Measurements from ENCODE around the gene BRMS1L.
"Not testable (repeated sequence)": the region's sequence is repeated elsewhere in the genome, so short reads cannot be mapped to it uniquely, and the experiment has no call there.

Gene BRMS1L, protein sequence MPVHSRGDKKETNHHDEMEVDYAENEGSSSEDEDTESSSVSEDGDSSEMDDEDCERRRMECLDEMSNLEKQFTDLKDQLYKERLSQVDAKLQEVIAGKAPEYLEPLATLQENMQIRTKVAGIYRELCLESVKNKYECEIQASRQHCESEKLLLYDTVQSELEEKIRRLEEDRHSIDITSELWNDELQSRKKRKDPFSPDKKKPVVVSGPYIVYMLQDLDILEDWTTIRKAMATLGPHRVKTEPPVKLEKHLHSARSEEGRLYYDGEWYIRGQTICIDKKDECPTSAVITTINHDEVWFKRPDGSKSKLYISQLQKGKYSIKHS

DNA sequence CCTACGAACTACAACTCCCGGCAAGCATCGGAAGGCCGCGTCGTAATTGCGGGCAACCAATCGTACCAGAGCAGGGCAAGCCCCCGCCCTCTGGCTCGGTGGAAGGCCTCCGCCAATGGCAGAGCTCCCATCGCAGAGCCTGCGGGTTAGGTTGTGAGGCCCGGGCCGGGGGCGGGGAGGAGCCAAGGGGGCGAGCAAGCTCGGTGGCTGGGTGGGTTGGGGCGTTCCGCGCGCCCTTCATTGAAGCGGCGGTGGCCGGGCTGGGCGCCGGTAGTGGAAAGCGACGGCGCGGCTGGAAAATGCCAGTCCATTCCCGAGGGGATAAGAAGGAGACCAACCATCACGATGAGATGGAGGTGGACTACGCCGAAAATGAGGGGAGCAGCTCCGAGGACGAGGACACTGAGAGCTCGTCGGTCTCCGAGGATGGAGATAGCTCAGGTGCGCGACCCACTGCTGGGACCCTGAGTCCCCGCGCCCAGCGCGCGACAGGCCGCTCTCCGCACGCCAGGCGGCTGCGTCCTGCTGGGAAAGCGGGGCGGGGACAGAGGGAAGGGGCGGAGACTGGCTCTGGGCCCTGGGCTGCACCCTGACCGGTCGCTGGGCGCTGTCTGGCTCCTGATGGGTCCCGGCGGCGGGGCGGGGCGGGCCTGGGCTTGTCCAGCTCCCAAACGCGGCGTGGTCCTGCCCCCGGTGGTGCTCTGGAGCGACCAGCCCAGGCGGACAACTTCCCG is at the start of gene BRMS1L:
Gene BRMS1L, plus strand, starts transcription at position 121 of the 734 bp plus-strand sequence. Its CDS starts 179 bp downstream, at position 300.
- peak; percentile 98 for DNase-seq (ENCODE audit: low spot score)

DNA sequence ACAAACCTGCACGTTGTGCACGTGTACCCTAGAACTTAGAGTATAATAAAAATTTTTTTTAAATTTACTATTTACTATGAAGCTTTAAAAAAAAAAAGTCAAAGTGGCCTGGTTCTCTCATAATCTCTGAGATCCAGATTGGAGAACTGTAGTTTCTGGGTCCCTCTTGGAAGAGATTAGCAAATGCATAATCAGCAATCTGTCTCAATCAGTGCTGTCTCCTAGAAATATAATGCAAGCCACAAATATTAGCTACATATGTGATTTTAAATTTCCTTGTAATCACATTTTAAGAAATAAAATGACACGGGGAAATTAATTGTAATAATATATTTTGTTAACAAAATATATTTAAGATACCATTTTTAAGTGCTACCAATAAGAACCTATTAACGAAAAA is 49.3 kb upstream of the BRMS1L start:
- no peak for DNase-seq (ENCODE audit: low spot score)

DNA sequence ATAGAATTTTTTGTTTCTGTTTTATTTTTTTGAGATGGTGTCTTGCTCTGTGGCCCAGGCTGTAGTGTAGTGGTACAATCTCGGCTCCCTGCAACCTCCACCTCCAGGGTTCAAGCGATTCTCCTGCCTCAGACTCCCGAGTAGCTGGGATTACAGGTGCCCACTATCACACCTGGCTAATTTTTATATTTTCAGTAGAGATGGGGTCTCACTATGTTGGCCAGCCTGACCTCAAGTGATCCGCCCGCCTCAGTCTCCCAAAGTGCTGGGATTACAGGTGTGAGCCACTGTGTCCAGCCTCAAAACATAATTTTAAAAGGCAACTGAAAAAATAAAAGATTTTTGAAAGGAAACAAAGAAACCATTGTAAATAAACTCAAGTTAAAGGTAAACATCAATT is 48.6 kb upstream of the BRMS1L start:
- DNase-seq (ENCODE audit: low spot score), result not testable (repeated sequence)

DNA sequence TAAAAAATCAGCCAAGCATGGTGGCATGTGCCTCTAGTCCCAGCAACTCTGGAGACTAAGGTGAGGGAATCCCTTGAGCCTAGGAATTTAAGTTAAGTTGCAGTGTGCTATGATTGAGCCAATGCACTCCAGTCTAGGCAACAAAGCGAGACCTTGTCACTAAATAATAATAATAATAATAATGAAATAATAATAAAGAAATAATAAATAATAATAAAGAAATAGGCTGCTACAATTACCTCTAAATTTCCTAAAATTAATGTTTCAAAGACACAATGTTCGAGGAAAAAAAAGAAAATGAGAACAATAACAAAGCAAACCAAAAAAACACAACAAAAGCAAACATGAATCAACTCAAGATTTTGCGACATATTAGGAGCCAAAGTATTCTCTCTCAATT is 46.8 kb upstream of the BRMS1L start:
- no peak for DNase-seq (ENCODE audit: low spot score)

DNA sequence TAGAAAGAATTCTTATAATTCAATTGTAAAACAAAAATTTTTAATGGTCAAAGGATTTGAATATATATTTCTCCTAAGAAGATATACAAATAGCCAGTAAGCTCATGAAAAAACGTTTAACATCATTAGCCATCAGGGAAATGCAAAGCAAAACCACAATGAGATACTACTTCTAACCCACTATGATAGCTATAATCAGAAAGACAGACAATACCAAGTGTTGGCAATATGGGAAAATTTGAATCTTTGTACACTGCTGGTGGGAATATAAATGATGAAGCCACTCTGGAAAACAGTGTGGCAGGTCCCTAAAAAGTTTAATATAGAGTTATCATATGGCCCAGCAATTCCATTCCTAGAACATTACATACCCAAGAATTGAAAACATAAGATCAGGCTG is 42.4 kb upstream of the BRMS1L start:
- DNase-seq (ENCODE audit: low spot score), result no peak

DNA sequence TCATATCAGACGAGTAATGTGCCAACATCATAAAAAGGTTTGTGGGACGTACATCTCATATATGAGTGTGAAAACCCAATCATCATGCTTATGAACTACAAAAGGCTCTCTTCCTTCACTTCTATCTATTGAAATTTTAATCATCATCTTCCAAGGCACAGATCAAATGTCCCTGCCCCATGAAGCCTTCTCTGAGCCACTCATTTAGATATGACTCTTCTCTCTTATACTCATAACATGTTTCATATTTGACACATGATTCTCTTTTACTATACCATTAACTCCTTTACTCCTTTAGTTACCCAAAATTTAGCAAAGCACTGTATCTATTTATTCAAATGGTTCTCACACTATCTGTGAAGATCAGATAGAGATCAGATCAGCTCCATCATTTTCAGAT is 39.3 kb upstream of the BRMS1L start:
- no peak for DNase-seq (ENCODE audit: low spot score)

DNA sequence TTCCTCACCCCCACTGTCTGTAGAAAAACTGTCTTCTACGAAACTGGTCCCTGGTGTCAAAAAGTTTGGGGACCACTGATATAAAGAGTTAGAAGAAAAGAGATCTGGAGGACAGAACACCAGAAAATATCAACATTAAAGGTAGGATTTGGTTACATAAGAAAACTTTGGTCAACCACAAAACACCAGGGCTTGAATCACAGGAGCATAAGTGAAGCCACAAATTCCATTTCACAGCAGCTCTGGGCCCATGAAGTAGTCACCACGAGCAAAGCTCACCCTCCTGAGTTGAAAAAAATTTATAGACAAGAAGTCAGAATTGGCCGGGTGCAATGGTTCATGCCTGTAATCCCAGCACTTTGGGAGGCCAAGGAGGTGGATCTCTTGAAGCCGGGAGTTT is 36.5 kb upstream of the BRMS1L start:
- DNase-seq (ENCODE audit: low spot score), result no peak

DNA sequence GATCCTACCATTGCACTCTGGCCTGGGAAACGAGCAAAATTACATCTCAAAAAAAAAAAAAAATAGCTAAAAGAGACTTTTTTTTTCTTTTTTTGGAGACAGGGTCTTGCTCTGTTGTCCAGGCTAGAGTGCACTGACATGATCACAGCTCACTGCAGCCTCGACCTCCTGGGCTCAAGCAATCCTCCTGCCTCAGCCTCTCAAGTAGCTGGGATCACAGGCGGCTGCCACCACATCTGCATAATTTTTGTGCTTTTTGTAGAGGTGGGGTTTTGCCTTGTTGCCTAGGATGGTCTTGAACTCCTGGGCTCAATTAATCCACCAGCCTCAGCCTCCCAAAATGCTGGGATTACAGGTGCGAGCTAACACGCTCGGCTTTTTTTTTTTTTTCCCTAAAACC is 28.3 kb upstream of the BRMS1L start:
- DNase-seq (ENCODE audit: low spot score), result no peak

DNA sequence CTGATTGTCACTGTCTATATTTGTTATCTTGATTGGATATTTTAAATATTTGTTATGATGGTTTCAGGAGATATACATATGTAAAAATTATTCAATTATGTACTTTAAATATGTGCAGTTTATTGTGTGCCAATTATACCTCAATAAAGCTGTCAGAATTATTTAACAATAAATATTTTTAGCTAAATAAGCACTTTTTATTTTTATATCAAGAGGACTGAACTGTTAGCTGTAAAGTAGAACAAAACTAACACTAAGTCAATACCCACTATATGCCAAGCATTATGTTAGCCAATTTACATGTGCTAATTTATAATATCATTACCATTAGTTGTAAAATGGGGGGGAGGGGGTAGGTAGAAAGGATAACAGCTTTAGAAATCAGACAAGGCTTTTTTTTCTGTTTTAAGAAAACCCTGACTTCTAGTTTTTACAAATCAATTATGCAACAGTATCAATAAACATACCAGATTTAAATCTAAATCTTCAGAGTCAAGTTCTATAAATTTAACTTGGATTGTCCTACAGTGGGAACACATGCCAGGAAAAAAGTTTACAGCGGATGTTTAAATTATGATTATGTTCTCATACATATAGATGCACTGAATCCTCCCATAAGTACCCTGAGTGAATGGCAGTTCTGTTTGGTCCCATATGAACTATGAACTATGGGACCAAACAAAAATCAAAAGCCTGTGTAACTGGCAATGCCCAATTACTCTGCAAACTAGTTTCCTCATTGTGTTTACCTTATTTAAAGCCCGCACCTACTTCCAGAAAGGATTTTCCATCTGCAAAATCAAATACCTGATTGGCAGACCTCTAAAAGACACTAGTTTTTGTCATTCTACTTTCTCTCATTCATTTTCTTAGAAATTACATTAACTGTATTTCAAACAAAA is 19.9 kb upstream of the BRMS1L start:
- no peak for DNase-seq (ENCODE audit: low spot score)

DNA sequence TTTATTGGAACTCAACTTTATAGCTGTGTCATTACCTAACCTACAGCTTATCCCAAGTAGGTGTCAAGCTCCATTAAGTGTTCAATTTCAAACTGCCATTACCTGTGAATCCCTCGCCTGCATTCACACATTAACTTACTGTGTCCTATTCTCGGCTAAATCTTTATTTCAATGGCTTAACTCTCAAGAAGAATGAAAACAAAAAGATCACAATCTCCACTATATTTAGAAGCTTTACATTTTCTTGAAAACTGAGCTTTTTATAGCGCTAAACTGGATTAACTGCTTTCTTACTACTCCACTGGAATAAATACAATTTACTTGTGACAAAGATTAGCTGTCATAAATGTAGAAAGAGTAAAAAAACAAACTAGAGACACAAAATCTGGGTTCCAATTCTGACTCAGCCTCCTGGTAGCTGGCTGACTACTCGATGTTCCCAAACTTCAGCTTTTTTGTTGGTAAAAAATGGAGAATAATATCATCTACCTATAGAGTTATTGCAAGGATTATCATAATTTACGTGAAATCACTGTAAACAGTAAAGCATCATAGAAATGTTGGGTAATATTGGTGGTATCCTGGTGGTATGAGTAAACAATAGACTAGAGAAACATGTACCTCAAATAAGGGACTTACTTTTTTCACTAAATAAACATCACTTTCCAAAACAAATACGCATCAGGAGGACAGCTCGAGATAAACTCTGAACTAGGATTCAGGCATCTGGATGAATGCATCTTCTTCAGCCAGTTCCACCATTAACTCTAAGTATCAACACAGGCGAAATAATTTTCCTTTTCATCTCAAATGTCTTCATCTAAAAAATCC is 18.8 kb upstream of the BRMS1L start:
- DNase-seq (ENCODE audit: low spot score), result no peak

DNA sequence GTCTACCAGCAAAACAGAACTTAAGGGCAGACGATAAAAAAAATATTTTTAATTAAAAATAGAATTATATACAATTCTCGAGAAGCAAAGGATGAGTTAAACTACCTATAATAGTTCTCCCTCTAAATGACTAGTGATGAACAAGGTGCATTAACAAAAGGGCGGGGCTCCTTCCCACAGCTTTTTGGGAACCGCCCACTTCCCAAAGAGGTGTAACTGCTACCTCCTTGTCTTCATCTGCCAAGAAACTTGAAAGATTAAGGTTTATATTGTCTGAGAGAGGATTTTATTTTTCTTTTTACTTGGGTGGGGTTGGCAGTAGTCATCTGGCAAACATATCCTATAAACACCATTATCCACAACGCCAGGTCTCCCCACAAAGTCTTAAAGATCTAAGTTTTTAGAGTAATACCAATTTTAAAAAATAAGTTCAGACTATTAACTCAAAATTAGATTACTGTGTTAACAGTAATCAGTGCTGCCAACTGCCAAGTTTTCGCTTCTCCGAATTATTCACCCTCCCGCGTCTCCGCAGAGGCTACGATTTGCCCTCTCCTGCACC is 18.0 kb upstream of the BRMS1L start:
- DNase-seq (ENCODE audit: low spot score), result no peak

DNA sequence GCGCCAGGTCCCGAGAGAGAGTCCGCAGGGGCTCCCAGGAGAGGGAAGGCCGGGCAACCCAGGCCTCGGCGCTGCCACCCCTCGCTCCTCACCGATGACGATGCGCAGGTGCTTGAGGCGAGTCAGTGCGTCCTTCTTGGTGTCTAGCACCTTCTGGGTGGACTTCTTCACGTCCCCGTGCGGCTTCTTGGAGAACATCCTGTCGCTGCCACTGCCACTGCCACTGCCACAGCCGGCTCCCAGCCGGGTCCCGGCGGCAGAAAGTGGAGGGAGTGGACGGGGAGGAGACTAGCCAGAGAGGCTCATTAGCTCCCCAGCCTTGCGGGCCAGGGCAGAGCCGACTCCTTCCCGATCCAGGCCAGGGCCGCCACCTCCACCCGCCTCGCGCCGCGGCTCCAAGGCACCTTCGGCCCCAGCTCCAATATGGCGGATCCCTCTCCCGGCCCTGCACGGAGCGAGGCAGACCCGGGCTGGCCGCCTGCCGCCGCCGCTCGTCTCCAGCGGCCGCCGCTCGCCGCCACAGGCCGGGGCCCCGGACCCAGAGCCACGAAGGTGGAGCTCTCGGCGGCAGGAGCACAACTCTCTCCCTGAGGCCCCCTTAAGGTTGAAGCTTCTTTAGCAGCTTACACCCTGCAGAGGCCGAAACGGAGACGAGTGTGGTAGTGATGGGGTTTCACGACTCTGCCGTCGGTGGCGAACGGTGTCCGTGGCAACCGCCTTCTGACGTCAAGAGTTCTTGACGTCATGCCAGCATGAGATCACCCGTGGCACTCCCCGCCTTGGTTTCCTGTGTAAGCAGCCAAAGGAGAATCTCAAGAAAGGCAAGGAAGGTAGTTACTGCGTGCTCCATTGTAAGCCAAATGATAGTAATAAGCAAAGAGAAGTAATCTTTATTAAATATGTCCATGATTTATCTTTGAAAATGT is 17.2 kb upstream of the BRMS1L start, which contains the start of gene RALGAPA1:
Gene RALGAPA1, minus strand, starts transcription at position 658 of the 926 bp plus-strand sequence. Its CDS starts 460 bp downstream, at position 198.
- peak; percentile 89 for DNase-seq (ENCODE audit: low spot score)

DNA sequence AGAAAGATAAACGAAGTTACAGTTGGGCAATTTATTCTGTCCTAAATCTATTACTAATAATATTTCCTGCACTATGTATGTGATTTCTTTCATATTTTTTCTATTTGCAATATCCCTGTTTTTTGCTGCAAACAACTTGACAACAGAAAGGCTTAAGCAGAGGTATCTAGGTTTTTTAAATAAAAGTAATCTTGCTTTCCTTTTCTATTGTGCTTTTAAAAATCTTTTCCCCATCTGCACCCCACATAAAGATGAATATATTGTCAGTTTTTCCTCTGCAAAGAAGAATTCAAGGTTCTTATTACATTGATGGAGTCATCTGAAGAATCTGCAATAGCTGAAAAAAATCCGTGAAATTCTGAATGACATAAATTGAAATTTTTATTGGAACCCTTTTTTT is 16.5 kb upstream of the BRMS1L start:
- DNase-seq (ENCODE audit: low spot score), result no peak

DNA sequence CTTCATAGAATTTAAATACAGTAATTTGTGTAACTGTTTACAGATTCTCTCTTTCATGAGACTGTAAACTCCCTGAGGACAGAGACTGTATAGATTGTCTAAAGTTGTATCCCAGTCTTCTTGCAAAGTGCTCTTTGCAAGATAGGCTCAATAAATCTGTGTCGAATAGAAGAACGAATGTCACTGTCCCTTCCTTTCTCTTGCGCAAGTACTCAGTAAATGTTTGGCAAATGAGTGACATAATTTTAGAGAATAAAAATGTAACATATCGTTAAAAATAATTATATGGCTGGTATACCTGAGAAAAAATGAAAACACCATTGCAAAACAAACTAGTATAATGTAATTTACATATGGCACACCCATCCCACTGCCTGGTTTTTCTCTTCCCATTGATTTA is 15.2 kb upstream of the BRMS1L start:
- no peak for DNase-seq (ENCODE audit: low spot score)

DNA sequence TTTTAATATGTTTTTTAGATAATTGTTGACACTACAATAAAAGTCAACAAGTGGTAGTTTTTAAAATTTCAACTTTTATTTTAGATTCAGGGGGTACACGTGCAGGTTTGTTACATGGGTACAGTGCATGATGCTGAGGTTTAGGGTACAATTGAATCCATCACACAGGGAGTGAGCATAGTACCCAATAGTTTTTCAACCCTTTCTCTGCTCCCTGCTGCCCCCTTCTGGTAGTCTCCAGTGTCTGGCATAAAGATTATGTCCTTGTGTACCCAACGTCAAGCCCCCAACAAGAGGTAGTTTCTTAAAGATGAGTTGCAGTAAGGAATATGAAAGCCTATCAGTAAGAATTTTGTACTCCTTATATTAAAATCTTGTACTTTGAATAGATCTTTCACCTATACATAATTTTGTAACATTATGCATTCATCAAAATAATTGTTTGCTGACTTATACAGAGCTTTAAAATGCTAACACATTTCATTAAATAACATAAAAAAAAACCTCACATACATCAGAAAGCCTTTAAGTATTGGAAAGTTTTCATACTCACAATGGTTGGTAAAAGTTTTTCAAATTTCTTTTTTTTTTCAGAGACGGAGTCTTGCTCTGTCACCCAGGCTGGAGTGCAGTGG is 11.7 kb upstream of the BRMS1L start:
- peak; percentile 27 for DNase-seq (ENCODE audit: low spot score)

DNA sequence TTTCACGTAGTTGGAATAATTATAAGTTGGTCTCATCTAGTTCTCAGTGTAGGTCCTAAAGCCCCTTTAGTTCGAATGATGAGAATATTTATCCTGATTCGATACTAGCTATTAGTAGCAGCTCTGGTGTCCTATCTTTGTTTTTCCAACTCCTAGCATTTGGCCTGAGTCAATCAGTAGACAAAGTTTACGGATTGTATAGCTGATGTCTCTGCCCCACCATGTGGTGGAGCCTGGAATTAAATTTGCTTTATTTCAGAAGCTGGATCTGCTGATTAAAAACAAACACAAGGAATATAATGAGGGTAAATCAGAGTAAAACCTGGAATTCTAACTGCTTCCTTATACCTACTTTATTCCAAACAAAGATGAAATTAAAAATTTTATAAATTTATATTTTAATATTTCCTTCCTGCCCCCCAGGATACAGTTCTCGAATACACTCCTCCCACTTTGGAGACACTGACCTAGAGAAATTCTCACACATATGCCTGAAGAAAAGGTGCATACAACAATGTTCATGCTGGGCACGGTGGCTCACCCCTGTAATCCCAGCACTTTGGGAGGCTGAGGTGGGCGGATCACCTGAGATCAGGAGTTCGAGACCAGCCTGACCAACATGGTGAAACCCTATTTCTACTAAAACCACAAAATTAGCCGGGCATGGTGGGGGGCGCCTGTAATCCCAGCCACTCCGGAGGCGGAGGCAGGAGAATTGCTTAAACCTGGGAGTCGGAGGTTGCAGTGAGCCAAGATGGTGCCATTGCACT is 7.6 kb upstream of the BRMS1L start:
- DNase-seq (ENCODE audit: low spot score), result peak; percentile 60

DNA sequence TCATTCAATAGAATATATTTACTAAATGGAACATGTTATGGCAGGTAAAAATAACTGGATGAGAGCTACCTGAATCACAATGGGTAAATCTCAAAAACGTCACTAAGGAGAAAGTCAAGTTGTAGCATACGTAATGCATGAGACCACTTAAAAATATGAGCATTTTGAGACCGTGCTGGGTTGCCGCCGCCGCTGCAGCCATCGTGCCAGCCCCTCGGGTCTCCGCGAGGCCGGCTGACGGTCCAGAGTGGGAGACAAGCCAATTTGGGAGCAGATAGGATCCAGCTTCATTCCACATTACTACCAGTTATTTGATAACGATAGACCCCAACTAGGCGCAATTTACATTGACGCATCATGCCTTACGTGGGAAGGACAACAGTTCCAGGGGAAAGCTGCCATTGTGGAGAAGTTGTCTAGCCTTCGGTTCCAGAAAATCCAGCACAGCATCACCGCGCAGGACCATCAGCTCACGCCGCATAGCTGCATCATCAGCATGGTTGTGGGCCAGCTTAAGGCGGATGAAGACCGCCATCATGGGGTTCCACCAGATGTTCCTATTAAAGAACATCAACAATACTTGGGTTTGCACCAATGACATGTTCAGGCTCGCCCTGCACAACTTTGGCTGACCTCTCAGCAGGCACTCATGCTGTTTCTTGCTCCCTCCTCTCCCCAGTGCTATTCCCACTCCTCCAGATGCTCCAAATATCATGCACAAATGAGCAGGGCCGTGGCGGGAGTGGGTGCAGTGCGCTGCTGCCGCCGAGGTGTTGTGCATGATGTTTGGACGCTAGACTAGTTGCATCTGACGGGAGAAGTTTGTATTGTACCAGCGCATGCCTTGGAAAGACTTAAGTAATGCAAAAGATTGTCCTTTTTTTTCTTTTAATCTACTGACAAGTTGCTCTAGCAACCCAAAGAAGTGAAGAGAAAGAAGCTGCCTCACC is 6.3 kb upstream of the BRMS1L start:
- DNase-seq (ENCODE audit: low spot score), result no peak
